GM21576 (cell line): Measurements from ENCODE around the gene RAB17.
"Not testable (repeated sequence)": the region's sequence is repeated elsewhere in the genome, so short reads cannot be mapped to it uniquely, and the experiment has no call there.

ENCODE experiments used
- ATAC-seq: cut with Tn5 transposase; IDR thresholded peaks from one replicate; pipeline ENCODE4 v1.9.1; 2021; ENCODE audit warnings: mild to moderate bottlenecking, moderate library complexity; ENCODE audit not compliant: unreplicated experiment

Gene RAB17

DNA sequence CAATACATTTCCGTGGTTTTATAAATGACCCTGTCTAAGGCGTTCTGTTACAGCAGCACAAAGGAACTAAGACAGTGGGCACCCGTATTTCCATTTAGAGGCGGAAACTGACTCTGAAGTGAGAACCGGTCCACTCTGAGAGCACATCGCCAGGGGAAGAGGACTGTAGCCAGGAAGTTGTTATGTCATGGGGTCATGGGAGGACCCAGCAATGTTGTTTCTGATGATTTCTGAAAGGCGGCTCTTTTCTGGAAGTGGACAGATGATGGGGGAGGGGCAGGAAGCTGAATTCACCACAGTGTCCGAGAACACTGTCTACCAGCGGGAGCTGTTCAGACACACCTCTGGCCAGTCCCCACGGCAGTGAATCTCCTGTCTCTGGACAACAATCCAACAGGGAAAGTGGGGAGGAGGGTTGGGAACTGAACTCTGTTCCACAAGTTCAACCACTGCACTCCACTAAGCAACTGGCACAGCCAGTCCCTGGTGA lies 34.7 kb upstream of the RAB17 start:
- ATAC-seq = no peak

DNA sequence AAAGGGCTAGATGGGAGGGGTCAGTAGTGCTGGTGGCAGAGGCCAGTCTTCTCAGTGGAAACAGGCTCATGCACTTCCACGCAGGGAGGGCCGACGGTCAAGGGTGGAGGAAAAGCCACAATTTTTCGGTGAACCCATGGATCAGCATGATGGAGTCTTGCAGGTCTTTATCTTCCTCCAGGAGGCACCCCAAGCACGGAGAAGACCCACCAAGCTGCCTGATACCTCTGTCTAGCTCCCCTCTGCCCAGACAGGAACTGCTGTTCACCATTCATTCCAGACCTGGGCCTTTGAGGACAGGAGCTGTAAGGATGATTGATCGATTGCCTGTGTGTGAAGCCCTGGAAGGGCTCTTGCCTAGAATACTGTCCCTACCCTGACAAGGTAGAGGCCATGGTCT lies 34.0 kb upstream of the RAB17 start:
- ATAC-seq = no peak

DNA sequence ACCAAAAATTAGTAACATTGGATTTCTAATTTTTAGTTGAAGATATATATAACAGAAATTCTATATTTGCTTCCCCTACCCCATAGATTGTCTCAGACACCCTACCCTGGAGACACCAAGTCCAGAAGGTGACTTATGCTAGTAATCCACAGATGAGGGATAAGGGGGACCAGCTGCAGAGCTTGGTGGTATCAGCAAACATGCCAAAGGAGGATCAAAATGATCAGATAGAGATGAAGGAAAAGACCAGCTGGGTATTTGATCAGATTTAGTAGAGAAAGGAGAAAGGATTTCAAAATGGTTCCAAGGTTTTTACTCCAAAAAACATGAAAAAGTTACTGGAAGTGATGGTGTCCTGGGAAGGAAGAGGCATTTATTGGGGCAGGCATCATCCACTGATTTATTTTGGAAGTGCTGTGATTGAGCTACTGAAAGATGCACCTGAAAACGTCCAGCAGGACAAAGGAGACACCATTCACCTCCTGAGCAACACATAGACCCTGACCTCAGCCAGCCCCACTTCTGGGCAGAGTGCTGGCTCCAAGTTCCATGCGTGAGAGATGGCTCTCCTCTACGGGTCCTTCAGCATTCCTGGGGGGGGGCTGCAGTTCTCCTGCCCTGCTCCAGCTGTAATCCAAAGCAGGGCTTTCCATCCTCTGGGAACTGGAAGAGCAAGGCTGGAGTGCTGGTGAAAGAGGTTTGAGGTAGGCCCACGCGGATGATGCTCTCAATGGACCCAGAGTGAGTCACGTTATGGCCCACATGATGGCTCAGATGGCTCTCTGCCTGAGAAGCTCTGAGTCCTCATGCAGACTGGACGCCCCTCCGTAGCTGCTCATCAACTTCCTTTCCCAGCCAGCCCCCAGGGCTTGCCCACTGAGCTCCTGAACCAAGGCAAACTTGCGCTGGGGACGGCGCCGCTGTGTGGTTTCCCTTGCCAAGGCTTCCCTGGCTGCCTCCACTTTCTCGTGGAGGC lies 33.2 kb upstream of the RAB17 start:
- no peak for ATAC-seq

DNA sequence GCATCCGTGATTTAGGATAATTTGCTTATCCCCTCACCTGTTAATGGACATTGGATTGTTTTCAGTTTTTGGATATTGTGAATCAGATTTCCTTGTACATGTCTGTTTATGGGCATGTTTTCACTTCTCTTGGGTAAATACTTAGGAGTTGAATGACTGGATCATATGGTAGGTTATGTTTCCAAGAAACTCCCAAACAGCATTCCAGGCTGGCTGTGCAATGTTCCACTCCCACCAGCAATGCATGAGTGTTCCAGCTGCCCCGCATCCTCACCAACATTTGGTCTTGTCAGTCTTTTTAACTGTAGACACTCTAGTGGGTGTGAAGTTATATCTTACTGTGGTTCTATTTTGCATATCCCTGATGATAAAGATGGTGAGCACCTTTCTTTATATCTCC lies 27.9 kb upstream of the RAB17 start:
- ATAC-seq = no peak

DNA sequence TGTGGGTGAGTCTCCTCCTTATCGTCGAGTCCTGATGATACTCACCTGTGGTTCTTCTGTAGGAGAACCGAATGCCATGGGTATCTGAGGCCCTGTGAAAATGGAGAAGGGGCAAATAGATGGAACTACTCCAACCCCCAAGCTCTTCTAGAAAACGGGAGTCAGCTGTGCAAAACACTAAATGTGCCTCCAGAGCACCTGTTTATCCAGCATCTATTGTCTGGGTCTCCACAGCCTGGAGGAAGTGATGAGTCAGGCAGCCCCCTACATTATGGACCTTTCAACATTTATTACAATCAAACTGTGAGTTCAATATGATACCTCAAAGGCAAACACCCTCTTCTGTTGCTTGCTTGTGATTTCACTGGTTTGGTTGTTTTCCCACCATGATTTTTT lies 27.1 kb upstream of the RAB17 start:
- no peak for ATAC-seq

DNA sequence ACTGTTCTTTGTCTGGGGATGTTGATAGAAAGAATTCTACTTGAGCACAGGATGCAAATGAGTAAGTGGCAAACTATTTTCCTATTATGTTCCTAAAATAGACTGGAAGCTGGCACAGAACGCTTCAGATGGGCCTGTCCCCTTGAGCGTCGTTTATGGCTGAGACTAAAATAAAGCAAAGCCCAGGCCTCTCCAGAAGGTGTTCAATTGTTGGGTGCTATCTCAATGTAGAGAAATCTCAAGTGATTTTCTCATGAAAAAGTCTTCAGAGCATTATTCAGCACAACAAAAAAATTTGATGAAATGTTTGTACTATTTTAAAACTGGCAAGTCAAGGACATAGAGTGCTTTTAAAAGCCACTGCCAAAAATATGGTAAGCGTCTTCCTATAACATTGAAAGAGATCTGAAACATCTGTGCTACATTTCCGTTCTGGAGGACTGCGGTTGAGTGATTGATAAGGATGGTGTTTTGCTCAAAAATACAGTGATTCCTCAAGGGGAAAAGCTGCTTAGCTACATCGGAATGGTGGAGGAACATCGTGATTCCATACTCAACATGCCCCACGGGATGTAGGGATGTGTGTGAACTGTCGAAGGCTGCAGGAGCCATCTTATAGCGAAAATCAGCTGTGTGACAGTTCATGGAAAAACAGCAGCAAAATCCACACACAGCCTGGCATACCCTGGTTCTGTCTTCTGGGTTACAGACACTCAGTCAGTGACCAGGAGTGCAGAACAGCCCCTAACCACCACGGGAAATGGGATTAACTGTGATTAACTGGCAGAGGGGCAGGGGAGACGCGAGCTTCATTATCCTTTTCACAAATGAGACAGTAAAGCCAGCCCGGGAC lies 26.4 kb upstream of the RAB17 start:
- no peak for ATAC-seq

DNA sequence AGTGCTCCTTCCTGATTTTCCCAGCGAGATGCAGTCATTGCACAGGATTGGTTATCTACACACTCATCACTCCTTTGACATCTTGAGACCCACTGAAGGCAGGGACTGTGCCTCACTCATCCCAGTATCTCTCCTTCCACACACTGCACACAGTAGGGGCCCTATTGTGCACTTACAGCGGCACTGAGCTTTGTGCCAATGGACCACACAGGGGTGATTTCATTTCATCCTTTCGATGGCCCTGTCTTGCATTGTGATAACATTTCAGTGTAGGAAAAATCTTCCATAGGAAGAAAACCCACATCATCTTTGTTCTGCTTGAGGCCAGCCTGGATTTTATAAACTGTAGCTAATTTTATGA lies 25.8 kb upstream of the RAB17 start:
- no peak for ATAC-seq

DNA sequence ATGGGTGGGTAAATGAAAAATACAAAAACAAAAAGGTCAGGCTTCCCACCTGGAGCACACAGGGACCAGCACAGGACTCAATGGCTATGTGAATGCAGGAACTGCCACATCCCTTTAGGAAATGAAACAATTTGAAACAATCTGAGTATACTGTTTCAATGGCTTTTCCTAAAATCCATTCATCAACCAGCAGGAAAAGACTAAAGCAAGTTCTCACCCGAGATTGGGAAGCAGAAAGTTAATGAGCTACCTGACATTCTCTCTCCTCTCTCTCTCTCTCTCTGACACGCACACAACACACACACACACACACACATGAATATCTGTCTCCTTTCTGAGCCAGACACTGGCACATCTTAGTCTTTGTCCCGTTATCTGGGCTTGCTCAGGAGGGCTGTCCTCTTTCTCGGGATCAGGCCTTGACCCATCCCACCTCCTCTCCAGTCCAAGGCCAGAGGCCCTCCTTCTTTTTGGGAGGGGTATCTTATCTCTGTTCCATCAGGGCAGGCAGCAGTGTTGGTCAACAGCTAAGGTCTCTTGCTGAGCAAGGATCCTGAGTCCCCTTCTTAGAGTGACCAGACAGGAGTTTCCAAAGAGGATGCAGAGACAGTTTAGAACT lies 25.2 kb upstream of the RAB17 start:
- no peak for ATAC-seq

DNA sequence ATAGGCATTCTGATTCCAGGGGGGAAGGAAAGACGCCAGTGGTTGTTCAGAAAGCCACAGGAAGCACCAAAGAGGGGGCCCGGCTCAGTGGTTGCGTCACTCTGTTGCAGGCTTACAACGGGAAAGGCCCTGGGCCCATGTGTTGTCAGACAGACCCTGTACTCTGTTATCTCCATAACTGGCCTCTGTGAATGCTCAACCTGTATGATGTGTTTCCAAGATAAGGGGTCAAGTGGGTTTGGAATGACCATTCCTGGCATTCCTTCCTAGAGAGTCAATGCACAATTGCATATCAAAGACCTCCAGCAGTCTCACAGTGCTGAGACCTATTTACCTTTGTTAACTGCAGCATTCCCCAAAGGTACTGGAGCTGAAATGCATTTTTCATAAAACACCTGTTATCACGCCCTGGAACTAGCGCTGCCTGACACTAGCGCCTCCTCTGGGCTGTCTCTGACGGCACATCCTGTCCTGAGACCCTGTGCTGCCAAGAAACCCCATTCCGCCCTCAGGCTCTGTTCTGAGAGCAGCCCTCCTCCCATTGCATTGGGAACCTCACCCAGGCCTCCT lies 23.7 kb upstream of the RAB17 start:
- ATAC-seq = no peak

DNA sequence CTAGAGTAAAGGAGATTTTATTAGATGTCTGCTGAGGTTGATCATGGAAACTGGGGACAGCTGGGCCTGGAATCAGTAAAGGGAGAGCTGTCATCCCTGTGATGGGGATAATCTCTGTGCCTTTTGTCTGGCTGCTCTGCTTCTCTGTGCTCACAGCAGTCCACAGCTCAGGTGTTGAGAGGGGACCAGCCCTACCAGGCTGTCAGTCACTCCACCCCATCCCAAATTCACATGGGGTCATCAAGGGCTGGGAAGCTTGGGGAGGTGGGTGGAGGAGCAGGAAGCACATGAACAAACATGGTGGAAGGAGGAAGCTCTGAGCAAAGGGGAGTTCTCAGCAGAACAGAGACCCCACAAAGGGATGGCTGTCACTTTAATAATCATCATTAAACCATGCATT lies 23.1 kb upstream of the RAB17 start:
- ATAC-seq = no peak

DNA sequence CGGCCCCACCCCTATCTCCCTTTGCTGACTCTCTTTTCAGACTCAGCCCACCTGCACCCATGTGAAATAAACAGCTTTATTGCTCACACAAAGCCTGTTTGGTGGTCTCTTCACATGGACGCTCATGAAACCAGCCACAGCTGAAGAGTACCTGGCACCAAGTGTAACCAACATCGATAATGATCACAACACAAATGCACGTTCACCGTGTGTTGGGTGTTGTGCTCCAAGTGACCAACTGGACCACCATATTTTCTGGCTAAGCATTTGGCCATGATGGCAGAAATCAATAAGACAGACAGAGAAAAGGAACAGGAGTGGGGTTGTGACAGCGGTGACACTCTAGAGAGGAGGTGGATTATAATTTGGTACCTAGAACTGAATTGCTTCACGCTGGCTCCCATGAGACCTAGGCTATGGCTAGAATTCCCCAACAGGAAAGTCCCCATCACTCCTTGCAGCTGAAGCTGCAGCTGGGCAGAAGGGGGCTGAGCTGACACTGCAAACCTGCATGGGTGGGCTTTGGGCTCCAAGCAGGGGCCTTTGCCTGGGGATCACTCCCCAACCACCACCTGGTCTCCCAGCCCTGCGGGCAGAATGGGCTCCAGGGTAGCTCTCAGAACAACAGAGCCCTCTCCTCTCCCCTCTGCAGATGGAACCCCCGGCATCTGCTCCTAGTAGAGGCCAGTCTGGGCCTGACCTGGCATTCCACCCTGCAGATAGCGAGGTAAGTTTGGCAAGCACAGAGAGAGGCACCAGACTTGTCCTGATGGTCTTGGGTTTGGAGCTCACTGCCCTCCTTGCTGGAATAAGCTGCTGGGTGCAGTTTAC lies 22.2 kb upstream of the RAB17 start:
- no peak for ATAC-seq

DNA sequence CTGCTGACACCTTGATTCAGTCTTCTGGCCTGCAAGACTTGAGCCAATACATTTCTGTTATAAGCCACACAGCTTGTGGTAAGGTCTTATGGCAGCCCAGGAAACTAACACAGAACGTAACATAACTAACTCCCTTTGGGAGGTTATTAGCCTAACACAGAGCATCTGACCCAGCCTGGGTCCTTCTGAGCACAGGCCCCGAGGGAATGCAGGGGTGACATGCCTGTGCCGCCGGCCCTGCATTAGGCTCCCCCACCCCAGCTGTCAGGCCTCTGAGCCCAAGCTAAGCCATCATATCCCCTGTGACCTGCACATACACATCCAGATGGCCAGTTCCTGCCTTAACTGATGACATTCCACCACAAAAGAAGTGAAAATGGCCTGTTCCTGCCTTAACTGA lies 16.0 kb upstream of the RAB17 start:
- ATAC-seq = not testable (repeated sequence)

DNA sequence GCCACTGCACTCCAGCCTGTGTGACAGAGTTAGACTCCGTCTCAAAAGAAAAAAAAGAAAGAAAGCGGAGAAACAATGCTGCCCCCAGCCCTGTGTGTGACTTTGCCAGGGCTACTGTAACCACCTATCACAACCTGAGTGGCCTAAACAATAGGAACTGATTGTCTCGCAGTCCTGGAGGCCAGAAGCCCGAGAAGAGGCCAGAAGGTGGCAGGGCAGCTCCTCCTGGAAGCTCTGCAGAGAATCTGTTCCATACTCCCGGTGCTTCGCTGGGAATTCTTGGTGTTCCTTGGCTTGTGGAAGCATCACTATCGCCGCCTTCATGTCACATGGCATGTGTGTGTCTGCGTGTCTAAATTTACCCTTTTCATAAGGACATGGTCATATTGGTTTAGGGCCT lies 14.4 kb upstream of the RAB17 start:
- no peak for ATAC-seq

DNA sequence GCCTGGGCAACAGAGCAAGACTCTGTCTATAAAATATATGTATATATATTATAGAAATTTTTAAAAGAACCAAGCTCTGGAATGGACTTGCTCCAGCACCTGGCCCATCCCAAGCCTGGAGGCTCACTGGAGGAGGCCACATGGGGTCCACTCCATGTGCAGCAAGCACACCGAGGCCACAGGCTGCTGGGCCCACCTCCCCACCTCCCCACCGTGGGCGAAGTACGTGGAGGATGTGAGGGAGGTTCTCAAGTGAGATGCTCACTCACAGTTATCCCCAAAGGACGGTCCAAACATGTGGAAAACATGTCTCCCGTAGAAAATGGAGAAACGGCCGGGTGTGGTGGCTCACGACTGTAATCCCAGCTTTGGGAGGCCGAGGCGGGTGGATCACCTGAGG lies 13.9 kb upstream of the RAB17 start:
- no peak for ATAC-seq

DNA sequence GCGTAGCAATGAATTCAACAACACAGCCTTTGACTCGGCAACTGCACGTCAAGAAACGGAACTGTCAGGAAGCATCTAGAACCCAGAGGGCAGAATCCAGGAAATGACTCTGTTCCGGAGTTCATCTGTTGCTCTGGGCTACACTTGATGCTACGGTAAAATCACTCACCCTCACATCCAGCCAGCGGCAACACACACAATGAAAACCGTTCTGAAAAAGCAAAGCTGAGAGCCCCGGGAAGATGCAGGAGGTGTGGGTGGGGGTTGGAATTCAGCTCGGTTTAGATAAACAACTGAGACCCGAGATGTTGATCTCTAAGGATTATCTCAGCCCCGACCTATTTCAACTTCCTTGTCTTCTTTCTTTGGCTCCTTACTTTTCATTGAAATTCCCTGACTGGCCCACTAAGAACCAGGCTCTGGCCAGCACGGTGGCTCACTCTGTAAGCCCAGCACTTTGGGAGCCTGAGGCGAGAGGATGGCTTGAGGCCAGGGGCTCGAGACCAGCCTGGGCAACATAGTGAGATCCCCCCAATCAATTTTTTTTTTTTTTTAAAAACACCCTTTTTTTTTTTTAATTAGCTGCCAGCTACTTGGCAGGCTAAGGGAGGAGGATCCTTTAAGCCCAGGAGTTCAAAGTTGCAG lies 13.3 kb upstream of the RAB17 start:
- ATAC-seq = no peak

DNA sequence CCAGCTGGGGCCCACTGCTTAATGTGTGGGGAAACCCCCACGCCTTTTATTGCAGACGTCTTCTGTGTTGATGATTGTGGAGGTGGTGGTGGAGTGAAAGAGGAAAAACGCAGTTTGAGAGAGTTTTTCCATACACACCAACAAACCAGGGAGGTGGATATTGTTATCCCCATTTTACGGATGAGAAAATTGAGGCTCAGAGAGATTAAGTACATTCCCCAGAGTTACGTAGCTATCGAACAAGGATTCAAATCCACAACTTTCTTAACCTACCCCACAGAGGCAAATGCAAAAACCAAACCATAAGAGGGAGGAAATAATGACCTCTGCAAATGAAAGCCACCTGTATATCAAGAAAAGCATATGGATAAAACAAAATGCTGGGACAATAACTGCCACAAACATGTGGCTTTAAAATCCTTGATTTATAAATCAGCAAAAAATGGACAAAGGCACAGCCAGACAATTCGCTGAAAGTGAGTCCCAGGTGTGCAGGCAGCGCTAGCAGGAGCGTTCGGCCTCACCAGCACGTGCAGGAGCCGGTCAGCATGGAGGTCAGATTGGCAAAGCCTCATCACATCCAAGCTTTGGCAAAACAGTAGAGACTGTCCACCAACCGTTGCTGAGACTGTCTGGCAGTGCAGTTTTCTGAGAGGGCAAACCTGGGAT lies 12.6 kb upstream of the RAB17 start:
- no peak for ATAC-seq

DNA sequence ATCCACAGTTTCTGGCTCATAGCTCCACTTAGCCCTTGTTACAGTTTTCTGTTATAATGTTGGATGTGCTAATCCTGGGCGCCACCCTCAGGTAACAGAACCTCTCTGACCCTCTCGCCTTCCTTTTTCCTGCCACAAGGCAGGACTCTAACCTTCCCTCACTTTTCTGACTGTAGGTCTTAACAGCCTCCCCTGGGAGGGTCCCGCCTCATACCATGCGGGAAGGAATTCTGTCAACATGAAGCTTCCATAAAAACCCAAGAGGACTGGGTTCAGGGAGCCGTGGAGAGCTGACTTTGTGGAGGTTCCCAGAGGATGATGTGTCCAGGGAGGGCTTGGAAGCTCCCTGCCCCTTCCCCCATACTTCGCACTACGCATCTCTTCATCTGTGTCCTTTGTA lies 11.9 kb upstream of the RAB17 start:
- no peak for ATAC-seq

DNA sequence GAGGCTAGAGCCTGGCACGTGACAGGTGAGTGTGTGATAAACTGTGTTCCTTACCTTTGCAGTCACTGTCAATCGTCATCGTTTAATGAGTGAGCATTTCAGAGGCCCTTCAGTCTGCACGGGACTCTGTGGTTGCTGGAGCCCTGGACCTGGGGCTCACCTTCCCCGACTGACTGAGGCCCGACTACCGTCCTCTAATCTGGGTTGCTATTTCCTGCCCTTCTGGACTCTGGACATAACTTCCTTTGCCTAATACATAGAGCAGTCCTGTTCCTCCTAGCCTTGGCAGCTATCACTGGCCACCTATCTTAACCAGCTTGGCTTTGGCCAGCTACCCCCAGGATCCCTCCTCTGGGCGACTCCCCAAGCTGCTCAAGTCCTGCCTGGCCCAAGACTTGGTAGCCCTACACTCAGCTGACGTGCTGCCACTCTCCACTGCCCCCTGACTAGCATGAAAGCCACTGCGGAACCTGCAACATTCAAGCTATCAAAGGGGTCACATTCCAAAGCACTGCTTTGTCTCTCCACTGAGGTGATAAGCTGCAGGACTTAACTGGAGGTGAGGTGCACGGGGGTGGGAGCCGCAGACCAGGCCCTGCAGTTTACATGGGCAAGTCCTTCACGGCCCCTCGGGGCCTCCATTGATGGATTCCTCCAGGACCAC lies 11.1 kb upstream of the RAB17 start:
- no peak for ATAC-seq
